Activated CD8-positive, alpha-beta memory T cell treated with anti-CD3 and anti-CD28 coated beads for 36 hours (primary cell): Measurements from ENCODE around the gene LAT. TPM values are rescaled to one million over a fixed set of nuclear protein-coding genes. Genes with fewer than 3 reads are reported as not detected.
"Not testable (repeated sequence)": the region's sequence is repeated elsewhere in the genome, so short reads cannot be mapped to it uniquely, and the experiment has no call there.

ENCODE experiments used
- CTCF ChIA-PET: fragments of 350-600 bp; sonication (Branson Sonifier 250); formaldehyde crosslinking; loops from one replicate; lab custom pipeline; 2021; ENCODE audit warnings: antibody characterized with exemption; lab: Charles Lee
- POLR2A ChIA-PET: fragments of 350-600 bp; sonication (Branson Sonifier 250); formaldehyde crosslinking; loops from one replicate; lab custom pipeline; 2021; ENCODE audit warnings: antibody characterized with exemption; lab: Charles Lee
- total RNA-seq, 2 experiments: library from RNA; stranded (reverse); gene quantifications; one replicate each; pipeline ENCODE4 v1.2.3, GENCODE V29; 2021

Gene LAT
- total RNA-seq, 2 experiments from 2014 or later, result 175 to 177 TPM

DNA sequence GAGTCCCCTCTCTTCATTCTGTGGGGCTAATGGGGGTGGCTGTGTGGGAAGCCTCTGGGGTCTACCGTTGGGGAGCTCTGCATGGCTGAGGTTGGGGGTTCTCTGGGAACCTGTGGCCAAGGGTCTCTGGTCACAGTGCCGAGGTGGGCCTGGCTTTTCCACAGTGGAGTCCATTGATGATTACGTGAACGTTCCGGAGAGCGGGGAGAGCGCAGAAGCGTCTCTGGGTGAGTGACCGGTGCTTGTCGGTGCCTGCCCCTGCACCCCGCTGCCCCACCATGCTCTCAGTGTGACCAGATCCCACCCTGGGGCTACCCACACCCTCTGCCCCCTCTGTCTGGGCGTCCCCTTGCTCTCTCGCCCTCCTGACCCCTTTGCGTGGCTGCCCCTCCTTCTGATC lies 4.5 kb downstream of the LAT start:
- ChIA-PET CTCF (interaction anchor here (0.6 to 1.9 kb wide), 2 partner anchors 12 to 16 kb away, joined by 3 to 7 read pairs; no protein-coding TSS in a partner anchor), POLR2A (interaction anchor here (0.8 to 3.8 kb wide), 4 partner anchors 16 to 86 kb away, joined by 3 to 19 read pairs (median 4); no protein-coding TSS in a partner anchor)

DNA sequence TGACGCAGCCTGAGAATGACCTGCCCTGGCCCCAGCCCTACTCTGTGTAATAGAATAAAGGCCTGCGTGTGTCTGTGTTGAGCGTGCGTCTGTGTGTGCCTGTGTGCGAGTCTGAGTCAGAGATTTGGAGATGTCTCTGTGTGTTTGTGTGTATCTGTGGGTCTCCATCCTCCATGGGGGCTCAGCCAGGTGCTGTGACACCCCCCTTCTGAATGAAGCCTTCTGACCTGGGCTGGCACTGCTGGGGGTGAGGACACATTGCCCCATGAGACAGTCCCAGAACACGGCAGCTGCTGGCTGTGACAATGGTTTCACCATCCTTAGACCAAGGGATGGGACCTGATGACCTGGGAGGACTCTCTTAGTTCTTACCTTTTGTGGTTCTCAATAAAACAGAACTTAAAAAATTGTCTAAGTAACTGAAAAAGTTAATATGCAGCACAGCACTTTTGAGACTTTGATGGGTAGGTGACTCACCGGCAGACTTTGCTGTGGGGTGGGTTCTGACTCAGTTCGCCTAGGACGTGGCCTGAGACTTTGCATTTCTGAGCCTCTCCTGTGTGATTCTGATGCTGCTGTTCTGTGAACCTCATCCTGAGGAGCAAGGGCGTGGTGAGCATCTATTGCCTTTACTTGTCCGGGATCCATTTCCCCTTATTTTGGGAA lies 5.7 kb downstream of the LAT start:
- CTCF ChIA-PET, result no interaction called here
- POLR2A ChIA-PET, result interaction anchor here (0.7 to 3.8 kb wide), 2 partner anchors 17 to 31 kb away, joined by 3 to 19 read pairs; no protein-coding TSS in a partner anchor

DNA sequence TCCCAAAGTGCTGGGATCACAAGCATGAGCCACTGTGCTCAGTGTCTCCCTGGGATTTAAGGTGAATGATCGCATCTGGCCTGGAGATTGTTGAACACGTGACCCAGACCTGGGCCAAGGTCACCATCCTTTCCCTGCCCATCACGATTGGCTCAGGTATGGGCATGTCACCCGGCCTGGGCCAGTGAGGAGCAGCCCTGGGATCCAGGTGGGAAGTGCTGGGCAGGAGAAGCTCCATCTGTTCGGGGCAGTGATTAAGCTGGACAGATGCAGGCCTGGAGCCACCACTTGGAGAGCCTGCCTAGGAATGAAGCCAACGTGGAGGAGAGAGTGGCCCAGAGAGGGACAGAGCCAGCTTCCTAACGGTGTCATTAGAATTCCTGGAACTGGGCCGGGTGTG lies 6.8 kb downstream of the LAT start:
- ChIA-PET CTCF (interaction anchor here (1.2 kb wide), 1 partner anchor 19 kb away, joined by 3 read pairs; no protein-coding TSS in a partner anchor), POLR2A (interaction anchor here (2.3 kb wide), 1 partner anchor 16 kb away, joined by 10 read pairs; no protein-coding TSS in a partner anchor)

DNA sequence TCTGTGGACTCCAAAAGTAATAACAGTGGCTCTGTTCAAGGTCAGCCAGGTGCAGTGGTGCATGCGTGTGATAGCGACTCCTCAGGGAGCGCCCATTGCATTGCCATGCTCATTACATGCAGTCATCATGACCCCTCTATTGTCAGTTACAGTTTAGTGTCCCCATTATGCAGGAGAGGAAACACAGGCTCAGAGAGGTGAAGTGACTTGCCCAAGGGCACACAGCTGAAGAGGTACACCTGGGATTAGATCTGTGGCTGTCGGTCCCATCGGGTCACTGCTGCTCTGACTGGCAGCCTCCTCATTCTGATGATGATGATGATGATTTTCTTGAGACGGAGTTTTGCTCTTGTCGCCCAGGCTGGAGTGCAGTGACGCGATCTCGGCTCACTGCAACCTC lies 7.6 kb downstream of the LAT start:
- POLR2A ChIA-PET, result interaction anchor here (1.4 to 2.3 kb wide), 2 partner anchors 8 to 15 kb away, joined by 3 to 10 read pairs; partner anchors contain the start of gene LAT
- CTCF ChIA-PET, result interaction anchor here (1.2 kb wide), 1 partner anchor 18 kb away, joined by 3 read pairs; no protein-coding TSS in a partner anchor

DNA sequence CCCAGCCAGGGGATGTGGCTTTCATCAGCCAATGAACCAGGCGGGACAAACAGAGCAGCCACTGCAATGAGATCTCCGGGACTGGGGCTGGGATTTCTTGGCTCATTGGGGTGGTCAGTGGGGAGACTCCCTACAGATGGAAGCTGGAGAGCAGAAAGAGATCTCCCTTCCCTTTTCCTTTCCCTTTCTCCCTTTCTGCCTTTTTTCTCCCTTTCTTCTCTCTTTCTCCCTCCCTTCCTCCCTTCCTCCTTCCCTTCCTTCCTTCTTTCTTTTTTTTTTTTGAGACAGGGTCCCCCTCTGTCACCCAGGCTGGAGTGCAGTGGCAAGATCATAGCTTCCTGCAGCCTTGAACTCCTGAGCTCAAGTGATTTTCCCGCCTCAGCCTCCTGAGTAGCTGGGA lies 14.0 kb downstream of the LAT start:
- POLR2A ChIA-PET, result interaction anchor here (0.7 kb wide), 1 partner anchor 10 kb away, joined by 6 read pairs; no protein-coding TSS in a partner anchor

DNA sequence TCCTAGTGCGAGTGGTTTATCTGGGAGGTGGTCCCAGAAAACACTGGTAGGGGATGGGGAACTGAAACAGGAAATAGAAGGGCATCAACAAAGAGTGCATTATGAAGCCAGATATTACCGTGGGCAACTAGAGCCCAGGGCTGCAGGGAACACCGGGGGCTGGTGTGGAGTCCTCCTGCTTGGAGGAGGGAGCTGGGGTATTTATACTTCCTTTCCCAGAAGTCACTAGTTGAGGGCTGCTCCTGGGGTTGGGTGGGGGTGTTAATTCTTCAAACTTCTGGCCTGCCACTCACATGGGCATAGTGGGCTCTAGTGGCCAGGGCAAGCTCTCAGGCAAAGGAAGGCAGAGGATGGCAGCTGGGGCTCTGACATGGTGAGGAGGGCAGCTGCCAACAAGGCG lies 14.7 kb downstream of the LAT start:
- ChIA-PET CTCF (no interaction called here), POLR2A (interaction anchor here (0.7 kb wide), 1 partner anchor 11 kb away, joined by 6 read pairs; no protein-coding TSS in a partner anchor)

More for the DNA sequence above, 14.0 kb downstream of the LAT start:
- CTCF ChIA-PET, result interaction anchor here (1.2 kb wide), 1 partner anchor 31 kb away, joined by 3 read pairs; no protein-coding TSS in a partner anchor

DNA sequence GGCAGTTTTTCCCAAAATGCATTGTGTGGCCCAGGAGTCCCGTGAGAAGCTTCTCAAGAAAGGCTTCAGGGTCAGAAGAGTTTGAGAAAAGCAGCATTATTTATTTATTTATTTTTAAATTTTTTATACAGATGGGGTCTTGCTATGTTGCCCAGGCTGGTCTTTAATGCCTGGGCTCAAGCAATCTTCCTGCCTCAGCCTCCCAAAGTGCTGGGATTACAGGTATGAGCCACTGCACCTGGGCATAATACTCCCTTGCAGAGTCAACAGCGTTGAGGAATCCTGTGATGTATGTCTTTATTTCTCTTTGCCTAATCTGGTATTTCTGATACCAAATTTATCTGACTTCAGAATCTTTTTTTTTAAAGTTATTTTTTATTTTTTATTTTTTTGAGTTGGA lies 15.2 kb downstream of the LAT start:
- ChIA-PET POLR2A (no interaction called here), CTCF (no interaction called here)

DNA sequence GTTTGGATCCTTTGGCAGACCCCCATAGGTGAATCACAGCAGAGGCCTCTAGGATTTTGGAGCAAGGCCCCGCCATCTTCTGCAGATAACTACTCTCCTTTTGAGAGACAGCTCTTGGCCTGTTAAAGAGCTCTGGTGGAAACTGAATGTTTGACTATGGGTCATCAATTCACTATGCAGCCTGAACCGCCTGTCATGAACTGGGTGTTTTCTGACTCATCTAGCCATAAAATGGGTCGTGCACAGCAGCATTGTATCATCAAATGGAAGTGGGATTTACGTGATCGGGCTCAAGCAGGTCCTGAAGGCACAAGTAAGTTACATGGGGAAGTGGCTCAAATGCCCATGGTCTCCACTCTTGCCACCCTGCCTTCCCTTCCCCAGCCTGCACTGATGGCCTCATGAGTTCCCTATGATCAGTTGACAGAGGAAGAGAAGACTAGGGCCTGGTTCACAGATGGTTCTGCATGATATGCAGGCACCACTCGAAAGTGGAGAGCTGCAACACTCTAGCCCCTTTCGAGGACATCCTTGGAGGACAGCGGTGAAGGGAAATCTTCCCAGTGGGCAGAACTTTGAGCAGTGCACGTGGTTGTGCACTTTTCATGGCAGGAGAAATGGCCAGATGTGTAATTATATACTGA lies 19.8 kb downstream of the LAT start:
- CTCF ChIA-PET, POLR2A ChIA-PET: not testable (repeated sequence)

DNA sequence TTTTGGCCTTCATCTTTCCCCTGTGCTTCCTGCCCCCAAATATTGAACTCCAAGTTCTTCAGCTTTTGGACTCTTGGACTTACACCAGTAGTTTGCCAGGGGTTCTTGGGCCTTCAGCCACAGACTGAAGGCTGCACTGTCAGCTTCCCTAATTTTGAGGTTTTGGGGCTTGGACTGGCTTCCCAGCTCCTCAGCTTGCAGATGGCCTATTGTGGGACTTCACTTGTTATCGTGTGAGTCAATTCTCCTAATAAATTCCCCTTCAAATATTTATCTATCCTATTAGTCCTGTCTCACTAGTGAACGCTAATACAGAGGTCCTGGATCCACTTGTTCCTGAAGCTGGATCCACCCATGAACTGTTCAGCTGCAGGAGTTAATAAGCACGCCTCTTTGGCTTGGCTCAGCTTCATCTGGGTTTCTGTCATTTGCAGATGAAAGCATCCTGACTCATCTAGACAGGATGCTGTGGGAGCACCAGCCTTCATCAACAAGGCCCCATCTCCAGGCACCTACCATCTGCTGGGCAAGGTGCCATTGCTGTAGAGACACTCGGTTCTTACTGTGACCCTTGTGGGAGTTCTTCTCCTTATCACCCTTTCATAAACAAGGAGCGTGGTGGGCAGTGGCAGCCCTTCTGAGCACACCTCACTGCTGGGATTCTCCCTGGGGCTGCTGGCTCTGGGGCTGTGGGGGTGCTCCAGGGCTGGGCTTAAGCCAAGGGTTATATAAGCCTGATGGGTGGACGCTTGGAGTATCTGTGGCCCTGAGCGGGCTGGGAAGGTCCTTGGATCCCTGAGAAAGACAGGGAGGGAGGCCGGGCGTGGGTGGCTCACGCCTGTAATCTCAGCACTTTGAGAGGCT lies 23.1 kb downstream of the LAT start:
- ChIA-PET CTCF (interaction anchor here (0.7 to 3.3 kb wide), 4 partner anchors 13 to 22 kb away, joined by 3 to 13 read pairs (median 6); no protein-coding TSS in a partner anchor), POLR2A (interaction anchor here (0.6 to 1.5 kb wide), 5 partner anchors 13 to 21 kb away, joined by 3 to 10 read pairs (median 4); no protein-coding TSS in a partner anchor)

DNA sequence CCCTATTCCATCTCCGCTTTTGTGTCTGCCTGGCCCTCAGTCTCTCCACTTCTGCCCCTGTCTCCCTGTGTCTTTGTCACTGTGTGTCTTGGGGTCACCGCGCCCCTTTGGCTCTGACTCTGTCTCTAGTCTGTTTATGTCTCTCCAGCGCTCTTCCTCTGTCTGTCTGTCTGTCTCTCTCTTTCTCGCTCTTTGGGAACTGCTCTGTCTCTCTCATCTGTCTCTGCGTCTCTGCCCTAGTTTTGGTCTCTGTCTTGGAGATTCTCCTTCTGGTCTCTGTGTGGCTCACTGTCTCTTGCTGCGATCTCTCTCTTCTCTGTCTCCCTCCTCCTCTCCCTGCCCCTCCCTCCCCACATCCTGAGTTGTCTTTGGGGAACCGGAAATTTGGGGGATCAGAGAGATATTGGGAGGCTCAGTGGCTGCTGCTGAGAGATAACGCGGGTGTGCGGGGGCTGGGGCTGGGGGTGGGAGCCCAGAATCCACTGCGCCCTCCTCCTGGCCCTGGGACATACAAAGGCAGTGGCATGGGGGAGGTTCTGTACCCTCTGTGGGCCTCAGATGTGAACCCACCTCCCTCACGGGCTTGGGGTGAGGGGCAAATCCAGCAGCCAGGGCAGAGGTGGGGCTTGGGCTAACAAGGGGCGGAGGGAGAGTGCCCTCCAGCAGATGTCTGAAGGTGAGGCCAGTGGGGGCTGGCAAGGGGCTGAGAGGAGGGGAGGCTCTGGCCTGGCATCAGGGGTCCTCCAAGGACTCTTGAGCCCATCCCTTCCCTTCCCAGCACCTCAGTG lies 24.4 kb downstream of the LAT start:
- ChIA-PET POLR2A (interaction anchor here (0.6 to 0.7 kb wide), 2 partner anchors 12 to 21 kb away, joined by 3 to 5 read pairs; no protein-coding TSS in a partner anchor), CTCF (interaction anchor here (1.0 to 3.3 kb wide), 3 partner anchors 12 to 35 kb away, joined by 3 to 13 read pairs (median 5); no protein-coding TSS in a partner anchor)

DNA sequence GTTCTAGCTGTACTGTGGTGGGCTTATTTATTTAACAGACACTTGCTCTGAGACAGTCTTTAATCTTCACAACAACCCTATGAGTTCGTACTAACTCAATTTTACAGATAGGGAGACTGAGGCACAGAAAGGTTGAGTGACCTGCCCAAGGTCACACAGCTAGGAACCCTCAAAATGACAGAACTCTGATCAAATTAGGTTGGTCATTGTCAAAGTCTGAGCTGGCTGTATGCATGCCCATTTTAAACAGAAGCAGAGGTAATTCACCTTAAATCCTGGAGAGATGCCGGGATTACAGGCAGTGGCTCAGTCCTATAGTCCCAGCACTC lies 24.9 kb downstream of the LAT start:
- POLR2A ChIA-PET, result interaction anchor here (0.6 kb wide), 1 partner anchor 22 kb away, joined by 3 read pairs; no protein-coding TSS in a partner anchor

DNA sequence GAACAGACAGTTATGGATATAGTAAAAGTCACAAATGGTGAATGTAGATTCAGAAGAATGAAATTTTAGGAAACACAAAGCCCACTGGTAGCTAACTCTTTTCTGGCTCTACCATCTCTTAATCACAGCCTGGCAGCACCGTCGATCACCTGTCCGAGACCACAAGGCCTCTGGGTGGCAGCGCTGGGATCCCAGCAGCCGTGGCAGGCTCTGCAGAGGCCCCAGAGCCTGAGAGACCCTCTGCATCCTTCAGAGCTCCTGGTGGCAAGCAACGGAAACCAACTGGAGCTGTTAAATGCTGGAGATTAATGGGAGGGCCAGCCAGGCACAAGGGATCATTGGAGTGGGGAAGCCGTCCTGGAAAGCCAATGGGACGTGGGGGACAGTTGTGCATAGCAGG lies 26.3 kb downstream of the LAT start:
- ChIA-PET CTCF (interaction anchor here (0.6 to 3.3 kb wide), 5 partner anchors 10 to 38 kb away, joined by 3 to 13 read pairs (median 3); no protein-coding TSS in a partner anchor), POLR2A (interaction anchor here (1.1 kb wide), 1 partner anchor 37 kb away, joined by 3 read pairs; no protein-coding TSS in a partner anchor)

More for the DNA sequence above, 24.9 kb downstream of the LAT start:
- CTCF ChIA-PET, result interaction anchor here (1.0 to 3.3 kb wide), 2 partner anchors 12 to 36 kb away, joined by 3 to 13 read pairs; no protein-coding TSS in a partner anchor

DNA sequence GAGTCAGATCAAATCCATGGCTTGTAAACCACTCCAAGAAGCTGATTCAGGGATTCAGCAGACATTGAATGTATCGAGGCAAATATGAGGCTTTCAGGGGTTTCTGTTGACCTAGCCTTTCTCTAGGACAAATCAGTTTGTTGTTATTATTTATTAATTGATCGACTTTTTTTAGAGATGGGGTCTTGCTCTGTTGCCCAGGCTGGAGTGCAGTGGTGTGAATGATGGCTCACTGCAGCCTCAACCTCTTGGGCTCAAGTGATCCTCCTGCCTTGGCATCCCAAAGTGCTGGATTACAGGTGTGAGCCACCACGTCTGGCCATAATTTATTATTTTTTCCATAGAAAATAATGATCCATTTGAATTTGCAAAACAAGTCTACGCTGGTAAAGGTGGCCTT lies 27.0 kb downstream of the LAT start:
- POLR2A ChIA-PET, result no interaction called here
- CTCF ChIA-PET, result interaction anchor here (0.9 to 3.3 kb wide), 3 partner anchors 10 to 39 kb away, joined by 3 to 13 read pairs (median 6); no protein-coding TSS in a partner anchor

DNA sequence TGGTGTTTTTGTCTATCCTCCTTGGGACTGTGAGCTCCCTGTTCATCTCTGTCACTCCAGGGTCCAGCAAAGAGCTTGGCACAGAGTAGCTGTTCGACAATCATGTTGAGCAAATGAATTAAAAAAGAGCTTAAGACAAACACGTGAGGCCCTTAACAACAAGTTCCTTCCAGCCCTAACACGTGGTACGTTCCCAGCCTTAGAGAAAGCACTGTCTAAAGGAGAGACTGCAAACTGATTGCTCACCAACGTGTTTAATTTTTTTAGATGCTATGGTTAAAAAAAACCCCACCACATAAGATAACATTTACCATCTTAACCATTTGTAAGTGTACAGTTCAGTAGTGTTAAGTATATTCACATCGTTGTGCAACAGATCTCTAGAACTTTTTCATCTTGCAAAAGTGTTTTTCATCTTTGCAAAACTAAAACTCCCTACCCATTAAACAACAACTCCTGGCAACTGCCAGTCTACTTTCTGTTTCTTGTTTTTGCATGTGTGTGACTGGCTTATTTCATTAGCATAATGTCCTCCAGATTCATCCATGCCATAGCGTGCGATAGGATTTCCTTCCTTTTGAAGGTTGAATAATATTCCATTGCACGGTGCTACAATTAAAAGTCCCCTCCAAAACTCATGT lies 28.2 kb downstream of the LAT start:
- ChIA-PET CTCF (no interaction called here), POLR2A (no interaction called here)

DNA sequence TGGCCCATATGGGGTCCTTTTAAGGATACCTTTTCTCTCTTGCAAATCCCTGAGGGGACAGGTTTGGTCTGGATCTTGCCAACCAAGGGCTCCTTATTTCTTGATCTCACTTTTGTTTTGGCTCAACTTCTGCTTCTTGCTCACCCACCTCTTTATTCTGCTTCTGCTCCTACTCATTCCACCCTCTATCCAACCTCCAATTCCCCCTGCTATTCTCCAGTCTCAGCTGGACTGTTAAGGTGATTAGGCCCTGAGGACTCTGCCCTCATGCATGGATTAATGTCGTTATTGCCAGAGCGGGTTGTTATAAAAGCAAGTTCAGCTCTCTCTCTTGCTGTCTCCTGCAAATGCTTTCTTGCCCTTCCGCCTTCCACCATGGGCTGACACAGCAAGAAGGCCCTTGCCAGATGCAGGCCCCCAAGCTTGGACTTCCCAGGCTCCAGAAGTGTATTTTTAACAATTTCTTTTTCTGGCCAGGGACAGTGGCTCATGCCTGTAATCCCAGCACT lies 29.8 kb downstream of the LAT start:
- ChIA-PET POLR2A (no interaction called here), CTCF (no interaction called here)

DNA sequence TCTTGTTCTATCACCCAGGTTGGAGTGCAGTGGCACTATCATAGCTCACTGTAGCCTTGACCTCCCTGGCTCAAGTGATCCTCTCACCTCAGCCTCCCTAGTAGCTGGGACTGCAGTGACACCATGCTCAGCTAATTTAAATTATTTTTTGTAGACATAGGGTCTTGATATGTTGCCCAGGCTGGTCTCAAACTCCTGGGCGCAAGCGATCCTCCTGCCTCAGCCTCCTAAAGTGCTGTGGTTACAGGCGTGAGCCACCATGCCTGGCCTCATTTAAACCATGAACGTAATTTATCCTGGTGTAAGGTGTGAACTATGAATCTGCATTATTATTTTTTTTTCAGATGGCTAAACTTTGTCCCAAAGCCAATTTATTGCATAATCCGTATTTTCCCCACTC lies 37.3 kb downstream of the LAT start:
- ChIA-PET POLR2A (interaction anchor here (2.3 kb wide), 1 partner anchor 34 kb away, joined by 19 read pairs; no protein-coding TSS in a partner anchor), CTCF (interaction anchor here (0.7 to 2.6 kb wide), 4 partner anchors 12 to 48 kb away, joined by 3 to 13 read pairs (median 4); no protein-coding TSS in a partner anchor)
